Panc1 (cell line): ENCODE measurements around the gene USB1. TPM values are rescaled to one million over a fixed set of nuclear protein-coding genes. Genes with fewer than 3 reads are reported as not detected.

Source experiments
- ATAC-seq: fragments of 200-7000 bp; cut with Tn5 transposase; 2 replicates; pipeline ENCODE4 v1.9.1; 2020; ENCODE audit warnings: mild to moderate bottlenecking, moderate library complexity
- BruUV-seq: library from RNA; stranded (reverse); fragments of 400-500 nt; replicated peaks from 2 replicates; lab custom pipeline; 2021; lab: Mats Ljungman, UMichigan
- CTCF ChIA-PET: fragments of 300-600 bp; sonication (Branson Sonifier 250); formaldehyde crosslinking; loops from one replicate; lab custom pipeline; 2022; ENCODE audit warnings: antibody characterized with exemption; lab: Charles Lee
- POLR2A ChIA-PET: fragments of 300-600 bp; sonication (Branson Sonifier 250); formaldehyde crosslinking; loops from one replicate; lab custom pipeline; 2022; ENCODE audit warnings: antibody characterized with exemption; lab: Charles Lee
- DNase-seq: peaks from one replicate; pipeline ENCODE4 v3.0.0-alpha.2; 2010; ENCODE audit warnings: low read depth, low spot score
- H3K27ac ChIP-seq: 2 replicates; pipeline ENCODE4 v1.5.1; 2011; ENCODE audit warnings: mild to moderate bottlenecking, low read length, inconsistent platforms
- H3K27me3 ChIP-seq: fragments of 200-500 bp; sonication (Bioruptor generic); 2 replicates; pipeline ENCODE4 v1.6.0; 2014; ENCODE audit warnings: low read length, inconsistent platforms; ENCODE audit not compliant: control insufficient read depth, insufficient read depth
- H3K36me3 ChIP-seq: fragments of 200-500 bp; sonication (Bioruptor generic); 2 replicates; pipeline ENCODE4 v1.5.1; 2014; ENCODE audit warnings: inconsistent platforms, mild to moderate bottlenecking, low read length, moderate library complexity; ENCODE audit not compliant: control insufficient read depth, insufficient read depth
- H3K4me1 ChIP-seq: 2 replicates; pipeline ENCODE4 v1.5.1; 2011; ENCODE audit warnings: inconsistent platforms, mild to moderate bottlenecking, low read length, moderate library complexity; ENCODE audit not compliant: control insufficient read depth, insufficient read depth
- H3K4me3 ChIP-seq, 2 experiments: 2 replicates each; pipeline ENCODE4 v1.5.1; 2011 to 2012; ENCODE audit warnings: low read depth in 2 of 2, low read length in 2 of 2, mild to moderate bottlenecking in 2 of 2, inconsistent platforms in 1 of 2, moderate library complexity in 1 of 2
- H3K9me3 ChIP-seq: fragments of 200-500 bp; sonication (Bioruptor generic); 2 replicates; pipeline ENCODE4 v1.5.1; 2014; ENCODE audit warnings: low read depth, mild to moderate bottlenecking, inconsistent platforms, low read length, moderate library complexity; ENCODE audit not compliant: control insufficient read depth, insufficient read depth
- CTCF ChIP-seq: fragments of 450-650 bp; IDR thresholded peaks from 2 replicates; pipeline ENCODE4 v1.5.1; 2017; ENCODE audit warnings: mild to moderate bottlenecking
- POLR2AphosphoS5 ChIP-seq: IDR thresholded peaks from 2 replicates; pipeline ENCODE4 v1.6.1; 2012; ENCODE audit warnings: mild to moderate bottlenecking, low read depth, low read length, moderate library complexity
- REST ChIP-seq, 2 experiments: IDR thresholded peaks; 2 replicates each; pipeline ENCODE4 v1.6.1; 2011 to 2012; ENCODE audit warnings: low read depth in 2 of 2, control low read depth in 1 of 2, low read length in 1 of 2, mild to moderate bottlenecking in 1 of 2, moderate library complexity in 1 of 2; ENCODE audit not compliant: insufficient read depth in 1 of 2
- SIN3A ChIP-seq: IDR thresholded peaks from 2 replicates; pipeline ENCODE4 v1.6.1; 2012; ENCODE audit warnings: low read depth, mild to moderate bottlenecking, low read length, moderate library complexity, borderline replicate concordance; ENCODE audit not compliant: insufficient read depth
- TCF7L2 ChIP-seq: IDR thresholded peaks from 2 replicates; pipeline ENCODE4 v1.6.1; 2011; ENCODE audit warnings: mild to moderate bottlenecking, low read depth, low read length, inconsistent platforms
- in situ Hi-C: cut with HindIII; loops from 2 replicates; pipeline ENCODE4 v1.10.0; 2016; ENCODE audit warnings: low sequenced_read_pairs, low pct_unique_long_range_greater_than_20kb
- intact Hi-C: fragments of 100-400 bp; cut with micrococcal nuclease; formaldehyde crosslinking; loops from one replicate; pipeline ENCODE4 v1.10.0; 2022; ENCODE audit not compliant: unreplicated experiment
- total RNA-seq: library from RNA; stranded (reverse); gene quantifications from one replicate; pipeline ENCODE4 v1.2.1, GENCODE V29; 2021; ENCODE audit not compliant: unreplicated experiment

USB1 gene
- total RNA-seq, 1 experiment from 2014 or later = 58.2 TPM

- POLR2A ChIA-PET = interaction anchor here (0.6 kb wide), 1 partner anchor 96 kb away, joined by 3 read pairs; no protein-coding TSS in a partner anchor
- CTCF ChIA-PET = no interaction called here
Observed at GRCh38 chr16:58021661-58022551, 20.7 kb downstream of the USB1 start.

More at GRCh38 chr16:58021661-58022551, 20.7 kb downstream of the USB1 start:
- in situ Hi-C loops = loop anchor here (25.0 kb wide), 1 partner anchor 90 kb away; no protein-coding TSS in a partner anchor
- Histone ChIP-seq H3K27ac (no peak overlapping the region), H3K4me3 (no peak overlapping the region), H3K27me3 (no peaks in the 10 kb centered on the region), H3K36me3 (no peaks in the 10 kb centered on the region), H3K4me1 (peaks cover 10% of the 10 kb centered on the region; the same call in 1 of the 2 replicates), H3K9me3 (no peaks in the 10 kb centered on the region)
- TF ChIP-seq CTCF = no peak
- no peak for TF ChIP-seq REST (IDR thresholded peaks at IDR 0.05; ENCODE audit: insufficient read depth in 1 of 2, low read depth in 2 of 2, low read length in 1 of 2)
- TF ChIP-seq POLR2AphosphoS5 = no peak
- no peak for TF ChIP-seq TCF7L2
- TF ChIP-seq SIN3A = no peak
- intact Hi-C loops = no loop called here
- ATAC-seq (no peak), DNase-seq (no peak)
- BruUV-seq = no TSS peak
